TTC549 (cell line): ENCODE results near the gene AXIN1.
"Not testable (repeated sequence)": the region's sequence is repeated elsewhere in the genome, so short reads cannot be mapped to it uniquely, and the experiment has no call there.

Experiments
- FAIRE-seq: peaks from 2 replicates; lab custom pipeline; 2012; peaks lifted over from hg19 to GRCh38; lab: Jason Lieb, UNC

The AXIN1 gene

GRCh38 chr16:263944-264343 lies 88.6 kb downstream of the AXIN1 start:
- FAIRE-seq = no peak

- FAIRE-seq = no peak
Measured at GRCh38 chr16:263182-263774, 89.2 kb downstream of the AXIN1 start.

- FAIRE-seq = no peak
Measured at GRCh38 chr16:262121-262745, 90.3 kb downstream of the AXIN1 start.

GRCh38 chr16:261031-261691 lies 91.4 kb downstream of the AXIN1 start:
- no peak for FAIRE-seq

GRCh38 chr16:260326-260725 lies 92.2 kb downstream of the AXIN1 start:
- no peak for FAIRE-seq

GRCh38 chr16:259814-260253 lies 92.7 kb downstream of the AXIN1 start:
- FAIRE-seq = no peak

- FAIRE-seq = no peak
Measured at GRCh38 chr16:259226-259625, 93.3 kb downstream of the AXIN1 start.

GRCh38 chr16:258091-258490 lies 94.4 kb downstream of the AXIN1 start:
- not testable (repeated sequence) for FAIRE-seq

- FAIRE-seq = no peak
Measured at GRCh38 chr16:255183-255582, 97.3 kb downstream of the AXIN1 start.

- no peak for FAIRE-seq
Measured at GRCh38 chr16:254461-254860, 98.1 kb downstream of the AXIN1 start.

- no peak for FAIRE-seq
Measured at GRCh38 chr16:253833-254232, 98.7 kb downstream of the AXIN1 start.

- FAIRE-seq = no peak
Measured at GRCh38 chr16:252366-253337, 99.9 kb downstream of the AXIN1 start.

- FAIRE-seq = no peak
Measured at GRCh38 chr16:249431-249830, 103.1 kb downstream of the AXIN1 start.

GRCh38 chr16:247027-247426 lies 105.5 kb downstream of the AXIN1 start:
- no peak for FAIRE-seq

- FAIRE-seq = no peak
Measured at GRCh38 chr16:245105-245504, 107.4 kb downstream of the AXIN1 start.

- FAIRE-seq = no peak
Measured at GRCh38 chr16:243348-243747, 109.2 kb downstream of the AXIN1 start.

GRCh38 chr16:242281-242680 lies 110.2 kb downstream of the AXIN1 start:
- no peak for FAIRE-seq

GRCh38 chr16:240559-240958 lies 112.0 kb downstream of the AXIN1 start:
- no peak for FAIRE-seq

GRCh38 chr16:239948-240277 lies 112.6 kb downstream of the AXIN1 start:
- FAIRE-seq = no peak
